Activated CD4-positive, alpha-beta T cell treated with anti-CD3 and anti-CD28 coated beads, Interleukin-2, amount 50 U/mL, for 4 hours (primary cell): Measurements from ENCODE around the gene NSD1.
A peak's percentile ranks its signal among the peaks of the same experiment; 100 is the strongest.

ENCODE experiments used
- DNase-seq, 2 experiments: peaks; one replicate each; pipeline ENCODE4 v3.0.0-alpha.2; 2020

Gene NSD1

GRCh38 chr5:177133096-177133852 is at the start of gene NSD1:
Gene NSD1, plus strand, starts transcription at chr5:177133773. Its CDS starts 1,331 bp downstream, at chr5:177135104.
- peak; percentile 84 to 87 for DNase-seq

GRCh38 chr5:177084175-177084574 is 49.4 kb upstream of the NSD1 start:
- no peak for DNase-seq

- no peak for DNase-seq
These were observed 47.5 kb upstream of the NSD1 start for GRCh38 chr5:177085985-177086653.

GRCh38 chr5:177086654-177087397 is 46.7 kb upstream of the NSD1 start, which contains the start of gene FGFR4:
Gene FGFR4, plus strand, starts transcription at chr5:177086915. Its CDS starts 2,688 bp downstream, at chr5:177089603.
- peak; percentile 45 to 50 for DNase-seq

- no peak for DNase-seq
These were observed 46.1 kb upstream of the NSD1 start for GRCh38 chr5:177087398-177088005.

GRCh38 chr5:177089127-177089526 is 44.4 kb upstream of the NSD1 start:
- no peak for DNase-seq

- no peak for DNase-seq
These were observed 43.5 kb upstream of the NSD1 start for GRCh38 chr5:177089825-177090641.

GRCh38 chr5:177090813-177091212 is 42.8 kb upstream of the NSD1 start:
- no peak for DNase-seq

GRCh38 chr5:177091232-177091631 is 42.3 kb upstream of the NSD1 start:
- no peak for DNase-seq

- DNase-seq = no peak
These were observed 41.1 kb upstream of the NSD1 start for GRCh38 chr5:177092178-177093081.

- DNase-seq = no peak
These were observed 40.4 kb upstream of the NSD1 start for GRCh38 chr5:177093082-177093712.

- DNase-seq = no peak
These were observed 39.8 kb upstream of the NSD1 start for GRCh38 chr5:177093803-177094202.

- DNase-seq = no peak
These were observed 39.1 kb upstream of the NSD1 start for GRCh38 chr5:177094224-177095087.

GRCh38 chr5:177095088-177095669 is 38.4 kb upstream of the NSD1 start:
- DNase-seq = no peak

GRCh38 chr5:177096162-177097015 is 37.2 kb upstream of the NSD1 start:
- DNase-seq = no peak

- no peak for DNase-seq
These were observed 36.3 kb upstream of the NSD1 start for GRCh38 chr5:177097016-177097985.

GRCh38 chr5:177098120-177098469 is 35.5 kb upstream of the NSD1 start:
- DNase-seq = no peak
